Activated effector memory CD4-positive, alpha-beta T cell treated with Interleukin-2 at 50 U/mL for 16 hours (primary cell): ENCODE data around the gene ACADS.
A peak's percentile ranks its signal among the peaks of the same experiment; 100 is the strongest.

Experiments used
- DNase-seq: peaks from one replicate; pipeline ENCODE4 v3.0.0-alpha.2; 2020

ACADS gene

GRCh38 chr12:120758798-120759590, 33.4 kb downstream of the ACADS start:
- DNase-seq: no peak

- DNase-seq: no peak
Observed at GRCh38 chr12:120759591-120760348, 34.1 kb downstream of the ACADS start.

- DNase-seq: peak; percentile 8
Observed at GRCh38 chr12:120760349-120761254, 35.0 kb downstream of the ACADS start.

GRCh38 chr12:120761519-120761934, 35.9 kb downstream of the ACADS start:
- no peak for DNase-seq

- no peak for DNase-seq
Observed at GRCh38 chr12:120762086-120762485, 36.5 kb downstream of the ACADS start.

GRCh38 chr12:120763250-120763649, 37.6 kb downstream of the ACADS start:
- no peak for DNase-seq

GRCh38 chr12:120764816-120765215, 39.2 kb downstream of the ACADS start:
- DNase-seq: no peak

GRCh38 chr12:120766566-120766965, 40.9 kb downstream of the ACADS start:
- no peak for DNase-seq

GRCh38 chr12:120767071-120768024, 41.7 kb downstream of the ACADS start:
- no peak for DNase-seq

- DNase-seq: no peak
Observed at GRCh38 chr12:120771097-120771496, 45.5 kb downstream of the ACADS start.

GRCh38 chr12:120774169-120774916, 48.7 kb downstream of the ACADS start:
- DNase-seq: no peak

GRCh38 chr12:120775862-120776552, 50.4 kb downstream of the ACADS start:
- no peak for DNase-seq

GRCh38 chr12:120783197-120783596, 57.6 kb downstream of the ACADS start:
- DNase-seq: no peak

- DNase-seq: no peak
Observed at GRCh38 chr12:120784804-120785203, 59.2 kb downstream of the ACADS start.

GRCh38 chr12:120787889-120788288, 62.3 kb downstream of the ACADS start:
- no peak for DNase-seq
